NCI-H1417 treated with DMSO at 0.1 percent for 48 hours (cell line): ENCODE data around the gene ARHGDIB.

Source experiments
- DNase-seq: peaks from one replicate; lab custom pipeline; 2025; lab: John Stamatoyannopoulos, UW

ARHGDIB gene

DNA sequence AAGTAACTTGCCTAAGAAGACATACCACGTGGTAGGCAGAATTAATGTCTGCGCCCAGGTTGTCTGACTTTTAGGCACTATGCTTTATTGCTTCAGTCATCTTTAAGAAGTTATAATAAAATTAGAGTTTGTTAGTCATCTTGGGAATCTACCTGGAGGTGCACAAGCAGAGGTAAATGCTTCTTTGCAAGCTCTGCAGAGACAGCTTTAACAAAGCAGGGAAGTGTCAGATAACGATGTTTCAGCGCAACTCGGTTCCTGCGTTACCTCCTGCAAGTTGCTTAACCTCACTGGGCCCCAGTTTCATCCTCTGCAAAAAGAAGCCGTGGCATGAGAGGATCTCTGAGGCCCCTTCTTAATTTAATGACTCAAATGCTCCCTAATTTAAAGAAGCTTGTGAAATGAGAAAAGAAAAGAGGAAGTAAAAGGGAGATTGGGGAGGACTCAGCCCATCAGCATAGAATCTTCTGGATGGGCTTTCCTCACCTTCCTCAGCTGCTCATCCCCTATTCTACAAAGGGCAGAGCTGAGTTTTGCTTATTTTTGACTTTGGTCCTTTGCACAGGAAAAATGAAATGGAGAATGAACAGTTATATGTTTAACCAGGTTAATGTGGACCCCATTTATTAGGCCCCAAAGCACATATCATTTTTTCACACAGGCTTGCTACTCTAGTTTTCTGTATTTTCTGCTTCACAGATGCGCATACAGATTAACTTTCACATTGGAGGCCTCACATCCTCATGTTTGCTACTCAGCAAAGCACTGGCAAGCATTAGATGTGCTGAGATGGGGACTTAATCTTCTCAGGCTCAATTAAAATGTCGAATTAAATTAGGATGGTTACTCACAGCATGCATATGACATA, 5.1 kb downstream of the ARHGDIB start:
- no peak for DNase-seq

DNA sequence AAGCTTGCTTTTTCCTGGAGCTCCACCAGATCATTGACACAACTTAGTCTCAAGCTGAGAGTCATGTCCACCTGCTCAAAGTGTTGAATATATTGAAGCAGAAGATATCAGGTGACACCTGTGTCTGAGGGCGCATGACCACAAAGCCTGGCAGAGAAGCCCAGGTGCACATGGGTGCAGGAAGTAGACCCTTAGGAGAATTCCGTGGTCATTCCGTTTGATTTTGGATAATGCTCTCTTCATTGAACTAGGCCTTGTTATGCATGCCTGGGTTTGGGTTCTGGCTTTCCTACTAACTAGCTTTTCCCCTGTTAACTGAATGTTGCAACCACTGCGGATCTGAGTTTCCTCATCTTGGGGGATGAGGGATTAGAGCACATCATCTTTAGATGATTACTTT, 7.1 kb downstream of the ARHGDIB start:
- no peak for DNase-seq

DNA sequence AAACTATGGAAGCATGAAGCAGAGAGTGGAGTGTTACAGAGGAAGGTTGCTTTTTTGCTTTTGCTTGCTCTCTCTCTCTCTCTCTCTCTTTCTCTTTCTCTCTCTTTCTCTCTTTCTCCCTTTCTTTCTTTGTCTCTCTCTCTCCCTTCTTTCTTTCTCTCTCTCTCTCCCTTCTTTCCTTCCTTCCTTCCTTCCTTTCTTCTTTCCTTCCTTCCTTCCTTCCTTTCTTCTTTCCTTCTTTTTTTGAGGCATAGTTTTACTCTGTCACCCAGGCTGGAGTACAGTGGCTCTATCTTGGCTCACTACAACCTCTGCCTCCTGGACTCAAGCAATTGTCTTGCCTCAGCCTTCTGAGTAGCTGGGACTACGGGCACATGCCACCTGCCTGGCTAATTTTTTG, 7.6 kb downstream of the ARHGDIB start:
- no peak for DNase-seq

DNA sequence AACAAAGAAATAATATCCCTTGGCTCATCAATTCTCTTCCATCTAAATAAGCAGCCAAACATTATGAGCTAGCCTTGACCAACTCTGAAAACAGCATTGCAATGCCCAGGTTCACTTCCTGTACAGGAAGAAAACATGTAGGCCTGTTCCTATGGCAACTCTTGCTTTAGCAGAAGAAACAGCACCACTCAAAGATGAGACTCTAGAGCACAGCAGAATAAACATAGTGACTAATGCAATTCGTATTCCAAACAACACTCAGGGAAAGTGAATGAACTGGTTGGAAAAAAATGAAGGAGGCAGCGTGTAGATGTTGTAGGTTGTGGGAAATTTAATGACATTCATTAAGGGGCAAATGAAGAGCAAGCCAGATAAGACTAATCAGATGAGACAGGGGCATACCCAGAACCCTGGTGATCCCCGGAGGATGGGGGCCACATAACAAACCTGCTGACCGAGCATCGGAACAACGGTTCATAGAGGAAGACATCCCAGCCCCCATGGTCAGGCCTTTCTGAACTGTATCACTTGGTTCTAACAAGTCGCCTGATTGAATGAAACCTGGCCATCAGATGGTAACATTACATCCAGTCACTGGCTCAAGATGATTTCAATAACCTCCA, 9.0 kb downstream of the ARHGDIB start:
- no peak for DNase-seq

DNA sequence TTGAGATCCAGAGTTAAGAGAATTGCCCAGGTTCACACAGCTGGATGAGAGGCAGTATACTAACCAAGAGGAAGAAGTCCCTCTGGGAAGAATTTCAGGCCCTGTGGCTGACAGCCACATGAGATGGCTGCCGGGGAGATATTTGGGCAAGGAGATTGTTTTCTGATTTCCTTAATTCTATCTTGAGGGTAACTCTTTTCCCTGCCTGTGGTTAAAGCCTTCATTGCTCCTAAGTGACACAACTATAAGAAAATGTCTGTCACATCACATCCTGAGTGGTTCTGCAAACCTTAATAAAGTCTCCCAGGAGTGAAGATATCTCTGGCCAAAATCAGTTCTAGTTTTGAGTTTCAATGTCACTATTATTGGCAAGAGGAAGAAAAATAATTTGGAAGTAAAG, 9.6 kb downstream of the ARHGDIB start:
- DNase-seq: no peak

DNA sequence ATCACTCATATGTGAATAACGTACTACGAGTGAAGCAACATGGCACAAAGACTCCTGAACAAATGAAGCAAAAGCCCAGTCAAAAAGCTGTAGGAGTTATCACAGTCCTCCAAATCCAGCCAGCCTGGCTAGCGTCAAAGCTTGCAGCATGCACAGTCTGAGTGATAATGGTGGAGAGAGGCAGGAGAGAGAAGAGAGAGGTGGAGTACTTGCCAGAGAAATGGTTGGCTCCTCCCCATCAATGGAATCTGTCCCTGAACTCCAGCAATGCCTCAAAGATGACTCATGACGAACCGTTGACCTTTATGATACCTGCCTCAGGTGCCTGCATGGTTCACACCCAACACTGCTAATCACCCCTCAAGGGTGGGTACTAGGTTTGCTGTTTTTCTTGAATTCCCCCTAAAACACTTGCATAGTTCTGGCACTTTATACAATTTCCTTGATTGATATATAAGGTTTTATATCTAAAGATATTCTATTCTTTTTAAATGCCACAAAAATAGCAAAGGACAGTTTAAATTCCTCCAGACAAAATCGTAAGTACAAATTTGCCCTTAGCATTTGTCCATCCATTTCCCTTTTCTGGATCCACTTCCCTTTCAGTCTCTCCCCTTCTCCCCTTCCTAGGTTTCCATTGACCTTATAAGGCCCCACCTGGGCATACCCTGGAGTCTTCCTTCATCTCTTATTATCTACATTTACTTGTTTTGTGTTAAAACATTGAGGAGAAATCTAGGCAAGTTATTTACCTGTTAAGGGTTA, 10.2 kb downstream of the ARHGDIB start:
- DNase-seq: no peak

DNA sequence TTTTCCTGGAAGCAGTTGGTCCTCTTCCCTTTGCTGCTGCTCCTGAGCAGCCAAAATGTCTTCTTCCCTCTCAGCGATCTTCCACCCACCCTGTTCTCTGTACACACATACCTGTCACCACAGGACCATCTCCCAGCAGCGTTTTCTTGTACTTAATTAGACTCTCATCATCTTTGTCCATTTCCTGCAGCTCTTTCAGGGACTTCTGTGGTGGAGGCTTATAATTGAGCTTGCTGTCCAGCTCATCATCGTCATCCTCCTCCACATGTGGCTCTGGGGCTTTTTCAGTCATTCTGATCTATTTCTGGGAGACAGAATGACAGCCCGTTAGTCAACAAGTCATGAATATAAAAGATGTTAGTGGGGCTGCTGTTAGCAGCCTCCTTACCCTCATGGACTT, 11.0 kb downstream of the ARHGDIB start:
- no peak for DNase-seq

DNA sequence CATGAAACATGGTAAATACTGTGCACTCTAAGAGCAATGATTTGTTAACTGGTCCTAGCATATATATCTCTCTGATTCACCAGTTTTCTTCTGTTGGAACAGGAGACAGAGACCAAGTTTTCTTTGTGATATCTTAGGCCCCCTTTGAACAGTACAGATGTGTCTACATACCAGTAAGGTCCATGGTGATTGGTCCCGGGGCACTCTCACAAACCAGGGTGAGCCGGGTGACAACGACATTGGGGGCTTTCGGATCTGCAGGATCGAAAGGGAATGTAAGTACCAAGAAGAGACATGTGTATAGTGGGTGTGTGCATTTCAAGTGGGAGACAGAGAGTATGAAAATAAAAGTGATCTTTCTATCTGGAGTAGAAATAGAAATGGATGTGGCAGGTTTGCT, 11.8 kb downstream of the ARHGDIB start:
- no peak for DNase-seq

DNA sequence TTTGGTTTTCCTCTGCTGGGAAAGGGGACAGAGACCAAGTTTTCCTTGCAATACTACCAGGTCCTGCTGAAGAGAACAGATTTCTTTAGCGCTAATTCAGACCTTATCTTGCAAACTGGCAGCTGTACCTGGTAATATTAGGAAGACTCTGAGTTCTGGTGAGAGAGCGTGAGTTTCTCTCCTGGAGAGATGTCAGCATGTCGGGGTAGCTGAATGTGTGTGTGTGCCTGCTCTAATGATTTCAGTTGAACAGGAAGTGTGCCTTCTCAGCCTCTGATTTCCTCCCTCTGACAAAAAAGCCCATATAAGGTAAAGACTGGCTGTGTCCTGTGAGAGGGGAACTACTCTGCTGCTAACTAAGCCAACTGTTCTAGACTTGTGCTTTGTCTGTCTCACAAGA, 12.7 kb downstream of the ARHGDIB start:
- DNase-seq: no peak

DNA sequence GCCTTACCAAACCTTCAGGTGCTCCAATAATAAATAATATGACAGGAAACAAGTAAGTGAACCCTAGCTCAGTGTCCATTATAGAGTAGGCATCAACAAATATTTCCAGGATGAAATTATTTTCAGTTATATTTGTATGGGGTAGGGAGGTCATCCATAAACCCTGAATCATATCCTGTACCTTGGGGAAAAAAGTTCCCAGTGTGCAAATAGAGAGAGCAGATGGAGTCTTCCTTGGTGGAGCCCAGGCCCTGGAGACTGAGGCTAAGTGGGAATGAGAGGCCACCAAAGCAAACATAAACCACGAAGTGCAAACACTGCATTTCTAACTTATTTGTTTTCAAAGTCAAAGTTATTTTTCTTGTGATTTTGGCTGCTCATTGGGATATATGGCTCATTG, 14.5 kb downstream of the ARHGDIB start:
- no peak for DNase-seq

DNA sequence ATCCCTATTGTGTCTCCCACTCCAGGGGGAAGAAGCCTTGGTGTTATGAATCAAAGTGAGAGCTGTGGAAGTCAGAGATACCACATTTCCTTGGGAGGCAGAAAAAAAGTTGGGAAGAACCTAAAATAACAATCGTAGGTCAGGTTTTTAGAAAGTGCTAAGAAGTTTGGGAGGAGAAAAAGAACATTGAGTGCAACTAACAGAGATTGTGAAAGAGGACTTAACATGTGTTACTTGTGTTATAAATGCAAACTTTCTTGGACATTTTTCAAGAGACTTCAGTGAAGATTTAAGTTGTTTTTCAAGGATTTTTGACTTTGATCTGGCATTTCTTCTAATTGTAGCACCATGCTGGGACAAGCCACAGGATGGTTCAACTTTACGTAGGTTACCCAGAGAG, 15.2 kb downstream of the ARHGDIB start:
- DNase-seq: no peak

DNA sequence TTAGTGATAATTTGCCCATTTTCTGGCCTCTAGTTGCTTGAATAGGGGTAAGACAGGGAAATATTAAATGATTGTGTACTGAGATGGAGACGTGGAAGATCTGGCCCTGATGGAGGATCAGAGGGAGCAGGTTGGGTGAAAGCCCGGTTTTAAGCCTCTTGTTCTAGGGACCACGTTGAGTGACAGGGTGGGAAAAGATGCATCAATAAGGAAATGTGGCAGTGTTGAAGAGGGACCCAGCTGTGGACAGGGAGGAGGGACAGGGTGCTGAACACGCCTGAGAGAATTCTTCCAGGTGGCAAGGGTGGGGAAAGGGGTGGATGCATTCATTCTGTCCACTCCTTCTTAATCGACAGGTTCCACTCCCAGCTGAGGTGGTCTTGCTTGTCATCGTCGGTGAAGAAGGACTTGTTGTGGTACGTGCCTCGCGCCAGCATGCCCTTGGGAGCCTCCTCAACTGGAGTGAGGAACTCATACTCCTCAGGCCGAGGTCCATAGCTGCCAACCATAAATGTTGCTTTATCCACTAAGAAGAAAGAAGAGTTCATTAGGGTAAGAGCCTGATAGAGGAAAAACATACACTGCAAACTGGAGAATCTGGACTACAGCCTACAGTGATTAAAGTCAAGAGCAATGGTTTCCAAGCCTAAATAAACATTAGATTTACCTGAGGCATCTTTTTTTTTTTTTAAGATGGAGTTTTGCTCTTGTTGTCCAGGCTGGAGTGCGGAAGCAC, 19.0 kb downstream of the ARHGDIB start:
- no peak for DNase-seq

DNA sequence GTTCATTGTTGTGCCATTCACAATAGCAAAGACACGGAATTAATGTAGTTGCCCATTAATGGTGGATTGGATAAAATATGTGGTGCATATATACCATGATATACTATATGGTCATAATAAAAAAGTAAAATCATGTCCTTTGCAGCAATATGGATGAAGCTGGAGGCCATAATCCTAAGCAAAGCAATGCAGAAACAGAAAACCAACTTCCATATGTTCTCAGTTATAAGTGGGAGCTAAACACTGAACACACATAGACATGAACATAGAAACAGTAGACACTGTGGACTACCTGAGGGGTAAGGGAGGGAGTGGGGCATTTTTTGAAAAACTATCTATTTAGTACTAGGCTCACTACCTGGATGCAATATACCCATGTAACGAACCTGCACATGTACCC, 20.0 kb downstream of the ARHGDIB start:
- no peak for DNase-seq

DNA sequence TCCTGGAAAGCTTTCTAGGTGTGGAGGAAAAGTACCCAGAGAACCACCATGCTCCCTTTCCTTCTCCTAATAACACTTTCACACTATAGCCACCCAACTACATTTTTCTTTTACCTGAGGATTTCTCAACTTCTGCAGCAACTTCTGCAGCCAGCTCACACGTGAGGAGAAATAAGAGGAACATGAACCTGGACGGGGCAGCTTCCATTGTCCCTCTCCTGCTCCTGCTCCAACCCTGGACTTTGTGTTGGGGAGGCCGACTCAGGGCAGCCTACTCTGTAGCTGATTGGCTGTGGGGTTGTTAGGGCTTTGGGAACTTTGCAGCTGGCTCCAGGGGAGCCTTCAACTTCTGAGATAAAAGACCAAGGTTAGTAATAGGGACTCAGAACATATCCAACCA, 23.1 kb downstream of the ARHGDIB start, which contains the start of gene ERP27:
Gene ERP27 (minus strand): TSS at position 237 of the 400 bp plus-strand sequence. CDS start 29 bp downstream, at position 208.
- DNase-seq: no peak

DNA sequence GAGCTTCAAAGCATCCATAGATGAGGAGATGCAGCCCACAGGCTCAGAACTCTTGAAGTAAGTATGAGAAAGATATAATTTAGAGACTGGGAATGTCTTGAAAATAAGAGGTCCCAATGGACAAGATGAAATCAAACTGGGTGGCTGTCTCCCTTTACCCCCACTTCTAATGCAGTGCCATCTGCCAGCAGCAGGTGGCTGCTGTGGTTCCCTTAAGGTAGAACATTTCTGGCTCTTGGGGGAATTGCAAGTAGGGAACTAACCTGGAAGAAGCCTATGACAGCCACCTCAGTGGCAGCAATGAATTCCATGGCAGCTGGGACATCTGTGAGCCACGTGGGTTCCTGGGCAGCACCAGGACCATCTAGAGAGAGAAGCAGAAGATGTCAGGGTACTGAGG, 23.7 kb downstream of the ARHGDIB start:
- DNase-seq: no peak

DNA sequence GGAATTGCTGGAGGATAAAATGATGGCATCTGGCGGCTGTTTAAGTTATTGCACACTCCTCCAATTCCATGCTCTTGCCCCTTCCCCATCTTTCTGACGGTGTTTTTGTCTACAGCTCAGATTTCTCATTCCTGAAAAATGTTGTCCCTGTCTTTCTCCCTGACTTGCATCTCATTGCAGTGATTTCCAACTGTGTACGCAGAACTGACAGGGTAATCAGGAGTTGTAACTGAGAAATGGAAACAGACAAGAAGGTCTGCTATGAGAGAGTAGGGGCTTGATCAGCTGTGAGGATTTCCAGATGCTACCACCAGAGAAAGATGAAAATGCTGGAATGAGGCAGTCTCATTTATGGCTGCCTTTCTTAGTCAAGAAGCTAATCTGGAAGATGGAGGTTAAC, 24.4 kb downstream of the ARHGDIB start:
- DNase-seq: no peak

DNA sequence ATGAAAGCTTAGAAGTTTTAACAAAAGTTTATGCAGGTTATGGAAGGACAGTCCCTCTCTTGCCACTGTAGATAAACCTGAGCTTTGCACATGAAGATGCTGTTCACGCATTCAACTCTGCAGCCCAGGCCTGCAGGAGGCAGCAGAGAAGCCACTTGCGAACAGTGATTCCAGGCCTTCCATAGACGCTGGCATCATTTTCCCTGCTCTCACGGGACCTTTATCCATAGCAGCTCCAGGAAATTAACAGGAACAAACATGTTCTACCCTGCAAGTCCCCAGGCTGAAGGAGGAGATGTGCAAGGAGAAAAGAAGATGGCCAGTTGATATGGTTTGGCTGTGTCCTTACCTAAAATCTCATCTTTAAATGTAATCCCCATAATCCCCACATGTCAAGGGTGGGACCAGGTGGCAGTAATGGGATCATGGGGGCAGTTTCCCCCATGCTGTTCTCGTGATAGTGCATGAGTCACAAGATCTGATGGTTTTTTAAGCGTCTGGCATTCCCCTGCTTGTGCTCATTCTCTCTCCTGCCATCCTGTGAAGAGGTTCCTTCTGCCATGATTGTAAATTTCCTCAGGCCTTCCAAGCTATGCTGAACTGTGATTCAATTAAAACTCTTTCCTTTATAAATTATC, 25.1 kb downstream of the ARHGDIB start:
- no peak for DNase-seq

DNA sequence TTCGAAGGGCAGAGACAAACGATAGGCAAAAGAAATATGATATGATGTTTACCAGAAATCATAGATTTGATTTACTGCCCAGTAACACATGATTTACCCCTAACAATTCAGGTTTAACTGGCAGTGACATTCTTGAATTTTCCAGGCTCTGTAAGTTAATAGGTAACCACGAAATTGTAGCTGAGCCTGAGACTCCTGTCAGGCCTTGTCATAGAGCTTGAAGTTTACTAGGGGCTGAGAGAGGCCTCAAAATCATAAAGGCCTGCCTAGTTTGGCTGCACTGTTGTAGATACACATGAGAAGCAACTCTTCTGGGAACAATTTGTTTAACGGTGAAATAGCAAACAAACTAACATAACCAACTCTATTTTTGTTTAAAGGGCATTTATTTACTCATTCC, 26.4 kb downstream of the ARHGDIB start:
- no peak for DNase-seq

DNA sequence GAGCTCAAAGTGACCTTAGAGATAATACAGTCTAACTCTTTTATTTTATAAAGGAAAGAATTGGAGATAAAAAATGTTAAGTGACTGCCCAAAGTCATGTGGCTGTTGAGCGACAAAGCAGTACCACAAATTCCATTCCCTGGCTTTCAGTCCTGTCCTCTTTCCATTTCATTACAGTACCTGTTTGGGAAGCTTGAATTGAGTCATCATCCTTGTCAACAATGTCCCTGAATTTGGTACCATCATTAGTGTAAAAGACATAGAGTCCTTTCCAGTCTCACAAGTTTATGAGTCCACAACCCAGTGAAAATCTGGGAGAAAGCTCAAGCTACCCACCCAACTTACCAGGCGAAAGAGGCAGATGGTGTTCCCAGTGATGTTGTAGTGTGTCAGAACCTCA, 26.9 kb downstream of the ARHGDIB start:
- DNase-seq: no peak

DNA sequence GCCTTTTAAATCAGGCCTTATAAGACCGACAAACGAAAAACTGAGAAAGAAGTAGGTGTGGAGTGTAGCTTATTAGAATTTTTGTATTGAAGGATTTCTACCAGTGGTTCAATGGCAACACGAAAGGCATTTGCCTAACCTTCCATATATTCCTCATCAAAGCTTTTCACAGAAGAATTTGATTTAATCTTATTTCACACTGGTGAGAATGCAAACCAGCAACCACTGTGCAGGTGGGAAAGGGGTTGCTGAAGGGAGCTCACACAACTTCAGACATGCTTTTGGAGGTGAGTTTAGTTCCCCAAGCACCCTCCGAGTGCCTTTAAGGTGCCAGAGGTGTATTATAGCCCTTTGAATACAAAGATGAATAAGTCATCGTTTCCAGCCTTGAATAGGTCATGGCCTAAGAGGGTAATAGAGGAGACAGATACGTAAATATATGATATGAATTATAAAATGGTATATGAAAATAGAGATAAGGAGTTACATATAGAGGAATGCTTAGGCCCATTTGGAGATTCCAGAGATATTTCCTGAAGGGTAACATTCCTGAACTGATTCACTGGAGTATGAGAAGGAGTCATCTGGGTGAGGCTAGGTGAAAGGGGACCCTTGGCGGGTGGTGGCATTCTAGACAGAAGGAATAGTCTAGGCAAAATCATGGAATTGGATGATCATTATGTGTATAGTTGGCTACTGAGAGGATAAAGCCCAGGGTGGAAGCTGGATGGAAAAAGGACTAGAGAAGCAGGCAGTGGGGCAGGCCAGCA, 29.4 kb downstream of the ARHGDIB start:
- DNase-seq: no peak

DNA sequence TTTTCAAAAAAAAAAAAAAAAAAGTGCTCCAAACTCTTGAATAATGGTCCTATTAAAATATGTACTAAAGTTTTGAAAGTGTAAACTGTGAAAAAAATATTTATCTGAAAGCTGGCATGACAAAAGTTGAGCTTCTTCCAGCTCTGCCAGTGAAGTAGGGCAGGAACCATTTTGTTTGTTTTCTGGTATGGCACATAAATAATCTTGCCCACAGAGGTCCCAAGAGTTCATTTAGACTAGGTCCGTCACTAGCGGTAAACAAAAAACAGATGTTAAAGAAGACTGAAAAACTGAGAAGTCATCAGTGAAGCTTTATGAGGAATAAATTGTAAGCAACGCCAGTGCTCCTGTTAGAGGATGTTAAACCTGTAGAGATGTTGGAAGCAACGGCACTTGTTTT, 30.0 kb downstream of the ARHGDIB start:
- DNase-seq: no peak
